Measurements from ENCODE around the gene MRPL14. TPM values are rescaled to one million over a fixed set of nuclear protein-coding genes. Genes with fewer than 3 reads are reported as not detected.

The MRPL14 gene
- total and polyA plus RNA-seq, 9 of the 15 experiments (the other 6 are each of a cell fraction or from before 2014, with no cell fraction given): 126 to 424 (median 165) TPM

DNA sequence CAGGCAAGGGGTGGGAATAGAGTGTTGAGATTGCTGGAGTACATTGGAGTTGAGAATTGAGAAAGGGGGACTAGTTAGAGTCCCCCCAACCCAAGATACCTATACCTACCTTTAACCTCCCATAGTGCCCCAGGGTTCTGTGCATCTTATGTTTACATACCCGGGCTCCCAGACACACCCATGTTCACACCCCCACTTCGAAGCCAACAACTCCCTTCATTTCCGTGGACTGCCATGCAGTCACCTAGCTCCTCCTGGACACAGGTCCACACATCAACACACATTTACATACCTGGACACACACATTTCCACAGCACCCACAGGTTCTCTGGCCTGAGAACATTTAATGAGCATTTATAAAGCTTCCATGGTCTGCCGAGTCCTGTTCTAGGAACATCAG lies 5.2 kb upstream of the MRPL14 start:
- ChIA-PET POLR2A (interaction anchor here (0.7 to 5.0 kb wide), 8 partner anchors 10 to 115 kb away, joined by 3 to 29 read pairs (median 4); partner anchors contain the start of gene HSP90AB1), CTCF (ENCODE audit: low intra/inter-chr PET ratio) (no interaction called here)

GRCh38 chr6:44131892-44132291 lies 4.6 kb upstream of the MRPL14 start:
- in situ Hi-C loops (cut with MboI) (no loop called here), intact Hi-C loops (cut with micrococcal nuclease) (no loop called here)
- TF ChIP-seq WHSC1 (IDR thresholded peaks at IDR 0.05; ENCODE audit: low read length) (peak; percentile 89), ZNF583 (CRISPR knock-in tag; IDR thresholded peaks at IDR 0.05) (0 out of 2 replicates have a peak, but pooled peaks have one; percentile 26)
- TF ChIP-seq, protein P1, sequence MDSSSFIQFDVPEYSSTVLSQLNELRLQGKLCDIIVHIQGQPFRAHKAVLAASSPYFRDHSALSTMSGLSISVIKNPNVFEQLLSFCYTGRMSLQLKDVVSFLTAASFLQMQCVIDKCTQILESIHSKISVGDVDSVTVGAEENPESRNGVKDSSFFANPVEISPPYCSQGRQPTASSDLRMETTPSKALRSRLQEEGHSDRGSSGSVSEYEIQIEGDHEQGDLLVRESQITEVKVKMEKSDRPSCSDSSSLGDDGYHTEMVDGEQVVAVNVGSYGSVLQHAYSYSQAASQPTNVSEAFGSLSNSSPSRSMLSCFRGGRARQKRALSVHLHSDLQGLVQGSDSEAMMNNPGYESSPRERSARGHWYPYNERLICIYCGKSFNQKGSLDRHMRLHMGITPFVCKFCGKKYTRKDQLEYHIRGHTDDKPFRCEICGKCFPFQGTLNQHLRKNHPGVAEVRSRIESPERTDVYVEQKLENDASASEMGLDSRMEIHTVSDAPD (CRISPR knock-in tag; IDR thresholded peaks at IDR 0.05): no peak
- Histone ChIP-seq H3K4me2 (ENCODE audit: insufficient read depth, low read length) (0 out of 2 replicates have a peak overlapping the region, but pooled peaks have one; percentile 87), H3K4me3 (no peak overlapping the region), H3K27ac (ENCODE audit: extremely low read depth, low read depth, low read length) (no peak overlapping the region), H3K4me1 (replicated peaks in 1 of 2; ENCODE audit: control insufficient read depth in 2 of 2, insufficient read depth in 2 of 2, low read length in 2 of 2) (peaks cover 57 to 81% of the 10 kb centered on the region in 2 experiments), H3K9ac (ENCODE audit: insufficient read depth in 1 of 2, low read depth in 2 of 2, low read length in 2 of 2) (peak overlapping the region in 1 of 2 experiments; percentile 61; a peak in 1 of 4 replicates), H3K79me2 (ENCODE audit: control insufficient read depth, insufficient read depth, low read length) (peaks cover 75% of the 10 kb centered on the region), H3K9me3 (replicated peaks; ENCODE audit: control insufficient read depth, insufficient read depth, low read depth, low read length) (no peaks in the 10 kb centered on the region), H3K27me3 (ENCODE audit: control insufficient read depth in 2 of 2, insufficient read depth in 2 of 2, low read length in 2 of 2) (no peaks in the 10 kb centered on the region), H2AFZ (ENCODE audit: low read depth, low read length) (no peak overlapping the region), H4K20me1 (replicated peaks; ENCODE audit: control insufficient read depth, insufficient read depth, low read length) (no peaks in the 10 kb centered on the region), H3K9me1 (ENCODE audit: control insufficient read depth, insufficient read depth, low read length) (no peaks in the 10 kb centered on the region), H3K36me3 (ENCODE audit: control insufficient read depth, insufficient read depth, low read length) (peaks cover 30% of the 10 kb centered on the region)
- DNase-seq (ENCODE audit: extremely low read depth in 1 of 4, low spot score in 3 of 4) (no peak), FAIRE-seq (no peak), ATAC-seq (no peak)
- no TSS peak for BruUV-seq (replicated peaks)
- WGBS (ENCODE audit: insufficient coverage, low coverage, missing lambda C conversion rate): 70% methylated on average over 2 of the region's 2 CpGs
- ChIA-PET CTCF (ENCODE audit: low intra/inter-chr PET ratio) (no interaction called here), POLR2A (interaction anchor here (0.6 to 5.0 kb wide), 14 partner anchors 9 to 399 kb away, joined by 3 to 29 read pairs (median 3); partner anchors contain the start of gene HSP90AB1)

More for the DNA sequence above, 5.2 kb upstream of the MRPL14 start:
- no peaks in the 10 kb centered on the region for H4K20me1 ChIP-seq (replicated peaks; ENCODE audit: control insufficient read depth, insufficient read depth, low read length)
- no peaks in the 10 kb centered on the region for H3K9me3 ChIP-seq (replicated peaks; ENCODE audit: control insufficient read depth, insufficient read depth, low read depth, low read length)
- no peaks in the 10 kb centered on the region for H3K27me3 ChIP-seq (ENCODE audit: control insufficient read depth in 2 of 2, insufficient read depth in 2 of 2, low read length in 2 of 2)
- intact Hi-C loops (cut with micrococcal nuclease): no loop called here
- TF ChIP-seq L3MBTL2 (IDR thresholded peaks at IDR 0.05) (0 out of 2 replicates have a peak, but pooled peaks have one; percentile 25), FOXK1 (CRISPR knock-in tag; IDR thresholded peaks at IDR 0.05; ENCODE audit: borderline replicate concordance) (no peak)
- H3K4me2 ChIP-seq (ENCODE audit: insufficient read depth, low read length): peak overlapping the region; percentile 87
- no TSS peak for BruUV-seq (replicated peaks)
- peaks cover 57 to 81% of the 10 kb centered on the region in 2 experiments for H3K4me1 ChIP-seq (replicated peaks in 1 of 2; ENCODE audit: control insufficient read depth in 2 of 2, insufficient read depth in 2 of 2, low read length in 2 of 2)
- peak overlapping the region in 1 of 2 experiments; percentile 51; a peak in 3 of 4 replicates for H3K9ac ChIP-seq (ENCODE audit: insufficient read depth in 1 of 2, low read depth in 2 of 2, low read length in 2 of 2)
- peaks cover 36% of the 10 kb centered on the region for H3K36me3 ChIP-seq (ENCODE audit: control insufficient read depth, insufficient read depth, low read length)
- peak overlapping the region; percentile 66 for H3K27ac ChIP-seq (ENCODE audit: extremely low read depth, low read depth, low read length)
- in situ Hi-C loops (cut with MboI): no loop called here
- FAIRE-seq: peak; percentile 81
- H3K79me2 ChIP-seq (ENCODE audit: control insufficient read depth, insufficient read depth, low read length): peaks cover 71% of the 10 kb centered on the region
- peak in 1 of 4 experiments; percentile 40 for DNase-seq (ENCODE audit: extremely low read depth in 1 of 4, low spot score in 3 of 4)
- H2AFZ ChIP-seq (ENCODE audit: low read depth, low read length): no peak overlapping the region
- H3K4me3 ChIP-seq: no peak overlapping the region
- no peak for ATAC-seq
- no peaks in the 10 kb centered on the region for H3K9me1 ChIP-seq (ENCODE audit: control insufficient read depth, insufficient read depth, low read length)
- WGBS (ENCODE audit: insufficient coverage, low coverage, missing lambda C conversion rate): 30% methylated on average over 4 of the region's 4 CpGs

Data from K562 (cell line).